HG03571 (cell line): Measurements from ENCODE around the gene UBE2F.

Experiments used
- ATAC-seq: cut with Tn5 transposase; IDR thresholded peaks from one replicate; pipeline ENCODE4 v1.9.1; 2021; ENCODE audit not compliant: unreplicated experiment

Gene UBE2F

DNA sequence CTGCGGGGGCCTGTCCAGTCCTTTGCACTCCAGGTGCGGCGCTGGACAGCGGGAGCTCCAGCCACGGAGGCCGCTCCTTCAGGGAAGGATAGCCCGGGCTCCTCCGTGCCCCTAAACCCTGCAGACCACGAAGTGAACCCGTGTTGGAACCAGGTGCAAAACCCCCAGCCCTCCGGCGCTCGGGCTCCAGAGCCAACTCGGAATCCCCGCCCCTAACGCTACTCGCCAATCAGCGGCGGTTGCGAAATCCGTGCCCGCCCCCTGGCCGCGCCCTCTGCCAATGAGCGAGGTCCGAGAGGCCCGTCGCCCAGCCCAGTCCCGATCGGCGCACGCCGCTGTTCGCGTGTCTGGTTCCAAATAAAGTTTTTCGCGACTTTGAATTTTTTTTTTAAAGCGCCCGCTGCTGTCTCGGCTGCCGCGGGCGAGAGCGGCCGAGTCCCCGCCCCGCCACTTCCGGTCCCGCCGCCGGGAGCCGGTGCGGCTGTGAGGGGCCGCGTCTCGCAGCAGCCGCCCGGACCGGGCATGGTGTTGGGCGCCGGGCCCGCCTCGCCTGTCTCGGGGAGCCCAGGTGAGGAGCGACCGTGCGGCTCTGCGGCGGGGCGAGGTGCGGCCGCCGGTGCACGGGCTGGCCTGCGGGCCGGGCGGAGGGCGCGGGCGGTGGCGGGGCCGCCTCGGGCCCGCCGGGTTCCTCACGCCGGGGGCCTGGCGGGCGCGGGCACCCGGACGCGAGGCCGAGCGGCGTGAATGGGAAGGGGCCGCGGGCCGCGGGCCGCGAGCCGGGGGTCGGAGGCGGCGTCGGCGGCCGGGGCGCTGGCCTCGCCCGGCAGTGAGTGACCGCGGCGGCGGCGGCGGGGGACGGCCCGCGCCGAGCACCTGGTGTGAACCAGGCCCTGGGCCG, at the start of gene UBE2F:
Gene UBE2F (plus strand): TSS at position 450 of the 898 bp plus-strand sequence. CDS start 6,094 bp downstream, outside the sequence.
- peak; percentile 96 for ATAC-seq

GRCh38 chr2:237917696-237918374, 49.0 kb upstream of the UBE2F start:
- ATAC-seq, result no peak

DNA sequence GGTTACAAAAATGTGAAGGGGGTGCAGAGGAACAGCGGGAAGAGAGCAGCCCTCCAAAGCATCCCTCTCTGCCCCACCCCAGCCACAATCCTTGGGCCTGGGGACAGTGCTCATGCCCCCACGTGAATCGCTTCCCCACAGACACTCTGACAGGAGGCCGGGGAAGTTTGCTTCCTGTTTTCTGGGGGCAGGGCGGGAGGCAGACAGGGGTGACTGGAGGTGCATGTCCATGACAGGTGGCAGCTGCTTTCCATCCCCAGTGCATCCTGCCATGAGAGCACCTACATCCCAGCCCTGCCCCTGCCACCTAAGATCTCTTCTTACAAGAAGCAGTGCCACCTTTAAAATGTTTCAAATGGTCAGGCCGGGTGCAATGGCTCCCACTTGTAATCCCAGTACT, 47.2 kb upstream of the UBE2F start:
- no peak for ATAC-seq

DNA sequence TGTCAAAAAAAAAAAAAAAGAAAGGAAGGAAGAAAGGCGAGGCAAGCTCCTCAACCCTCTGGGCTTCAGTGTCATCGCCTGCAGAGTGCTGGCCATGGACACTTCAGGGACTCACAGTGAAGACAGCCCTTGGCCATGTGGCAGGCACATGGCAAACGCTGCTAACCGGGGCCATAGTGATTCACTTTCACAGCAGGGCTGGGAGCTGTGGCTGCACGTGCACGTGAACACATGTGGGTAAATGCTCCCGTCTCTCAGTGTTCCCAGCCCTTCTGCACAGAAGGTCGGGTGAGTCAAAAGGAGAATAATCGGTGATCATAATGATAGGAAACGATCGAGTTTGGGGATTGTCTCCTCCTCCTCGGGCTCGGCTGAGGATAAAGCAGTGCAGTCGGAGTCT, 46.1 kb upstream of the UBE2F start:
- no peak for ATAC-seq

DNA sequence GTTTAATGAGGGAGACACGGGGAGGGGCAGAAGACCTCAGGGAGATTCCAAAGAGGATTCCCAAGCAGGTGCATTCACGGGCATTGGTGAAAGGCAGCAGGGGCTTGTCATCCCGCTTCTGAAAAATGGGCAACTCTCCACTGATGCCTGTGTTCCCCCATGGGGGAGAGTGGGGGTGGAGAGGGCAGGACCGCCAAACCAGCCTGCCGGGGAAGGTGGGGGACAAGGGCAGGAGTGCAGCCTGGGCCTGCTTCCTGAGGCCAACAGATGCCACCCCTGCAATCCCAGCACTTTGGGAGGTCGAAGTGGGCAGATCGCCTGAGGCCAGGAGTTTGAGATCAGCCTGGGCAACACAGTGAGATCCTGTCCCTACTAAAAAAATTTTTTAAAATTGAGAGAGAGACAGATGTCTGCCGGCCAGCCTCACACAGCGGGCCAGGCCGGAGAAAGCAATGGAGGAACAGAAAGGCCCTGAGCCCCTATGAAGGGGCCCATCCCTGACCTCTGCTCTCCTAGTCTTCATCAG, 44.8 kb upstream of the UBE2F start:
- ATAC-seq, result no peak

- ATAC-seq, result no peak
These were observed 44.0 kb upstream of the UBE2F start for GRCh38 chr2:237922641-237923361.

- peak; percentile 62 for ATAC-seq
These were observed 43.2 kb upstream of the UBE2F start for GRCh38 chr2:237923481-237924163.

DNA sequence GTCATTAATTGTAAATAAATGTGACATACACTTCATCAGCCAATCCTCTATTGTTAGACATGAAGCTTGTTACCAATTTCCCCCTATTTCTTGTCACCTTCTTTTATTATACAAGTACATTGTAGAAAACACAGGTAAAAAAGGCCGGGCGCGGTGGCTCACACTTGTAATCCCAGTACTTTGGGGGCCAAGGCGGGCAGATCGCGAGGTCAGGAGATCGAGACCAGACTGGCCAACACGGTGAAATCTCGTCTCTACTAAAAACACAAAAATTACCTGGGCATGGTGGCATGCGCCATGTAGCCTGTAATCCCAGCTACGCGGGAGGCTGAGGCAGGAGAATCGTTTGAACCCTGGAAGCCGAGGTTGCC, 42.7 kb upstream of the UBE2F start:
- ATAC-seq, result no peak

- no peak for ATAC-seq
These were observed 39.7 kb upstream of the UBE2F start for GRCh38 chr2:237927135-237927534.

GRCh38 chr2:237927986-237928385, 38.8 kb upstream of the UBE2F start:
- ATAC-seq, result no peak

GRCh38 chr2:237929979-237930378, 36.8 kb upstream of the UBE2F start:
- ATAC-seq, result no peak

- ATAC-seq, result no peak
These were observed 35.6 kb upstream of the UBE2F start for GRCh38 chr2:237931205-237931721.

GRCh38 chr2:237932731-237933131, 34.1 kb upstream of the UBE2F start:
- ATAC-seq, result no peak

- ATAC-seq, result no peak
These were observed 32.6 kb upstream of the UBE2F start for GRCh38 chr2:237934186-237934585.

GRCh38 chr2:237935740-237936452, 30.9 kb upstream of the UBE2F start:
- no peak for ATAC-seq

GRCh38 chr2:237939251-237939650, 27.6 kb upstream of the UBE2F start:
- no peak for ATAC-seq

DNA sequence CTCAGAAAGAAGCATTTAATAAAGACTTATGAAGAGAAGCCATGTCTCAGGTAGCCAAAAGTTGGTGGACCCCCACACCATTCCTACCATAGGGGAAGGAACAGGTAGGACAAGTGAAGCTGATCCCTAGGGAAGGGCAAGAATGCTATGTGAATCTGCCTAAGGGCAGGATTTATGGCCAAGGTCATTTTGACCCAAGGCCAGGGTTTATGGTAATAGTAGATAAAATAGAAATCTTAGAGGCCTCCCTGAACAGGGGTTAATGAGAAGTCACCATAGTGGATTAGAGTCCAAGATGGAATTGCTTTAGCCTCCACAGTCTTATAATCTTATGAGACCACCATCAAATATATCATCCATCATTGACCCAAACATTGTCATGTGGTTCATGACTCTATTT, 26.0 kb upstream of the UBE2F start:
- no peak for ATAC-seq

- no peak for ATAC-seq
These were observed 25.6 kb upstream of the UBE2F start for GRCh38 chr2:237941239-237941638.

DNA sequence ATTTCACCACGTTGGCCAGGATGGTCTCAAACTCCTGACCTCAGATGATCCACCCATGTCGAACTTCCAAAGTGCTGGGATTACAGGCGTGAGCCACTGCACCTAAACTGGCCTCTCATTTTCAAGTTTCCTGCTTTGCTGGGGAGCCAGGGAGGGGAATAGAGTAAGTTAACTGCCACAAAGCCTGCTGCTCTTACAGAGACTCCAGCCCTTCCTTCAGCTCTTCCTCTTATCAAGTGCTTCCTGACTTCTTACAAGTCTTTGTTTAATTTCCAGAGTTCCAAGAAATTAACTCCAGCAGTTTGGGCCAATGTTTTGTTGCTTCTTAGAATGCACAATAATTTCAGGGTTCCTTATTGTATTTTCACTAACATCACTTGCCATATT, 24.3 kb upstream of the UBE2F start:
- no peak for ATAC-seq
